Left lung (tissue), 10 donors: Measurements from ENCODE around the gene PGBD5. TPM values are rescaled to one million over a fixed set of nuclear protein-coding genes. Genes with fewer than 3 reads are reported as not detected.

Experiments used
- ATAC-seq: fragments of 200-7000 bp; cut with Tn5 transposase; one replicate; pipeline ENCODE4 v1.9.1; 2020; ENCODE audit warnings: moderate library complexity
- DNase-seq, 4 donors: peaks; one replicate each; pipeline ENCODE4 v3.0.0-alpha.2; 2013 to 2020
- H3K27ac ChIP-seq, 2 donors: fragments of 200-600 bp; sonication (generic) in 1 of 2; one replicate each; pipeline versions ENCODE4 v1.5.0 to v1.8.0; 2020 to 2021
- H3K27me3 ChIP-seq, 2 donors: fragments of 200-600 bp; sonication (generic) in 1 of 2; one replicate each; pipeline versions ENCODE4 v1.5.0 to v1.8.0; 2020 to 2021
- H3K36me3 ChIP-seq, 2 donors: fragments of 200-600 bp; sonication (generic) in 1 of 2; one replicate each; pipeline versions ENCODE4 v1.5.0 to v1.8.0; 2020 to 2021
- H3K4me1 ChIP-seq, 2 donors: fragments of 200-600 bp; one replicate each; pipeline ENCODE4 v1.8.0; 2021
- H3K4me3 ChIP-seq, 2 donors: fragments of 200-600 bp; sonication (generic) in 1 of 2; one replicate each; pipeline versions ENCODE4 v1.5.0 to v1.8.0; 2020 to 2021; ENCODE audit warnings: mild to moderate bottlenecking in 1 of 2
- H3K9me3 ChIP-seq, 2 donors: fragments of 200-600 bp; sonication (generic) in 1 of 2; one replicate each; pipeline versions ENCODE4 v1.5.0 to v1.8.0; 2020 to 2021
- CTCF ChIP-seq, 2 donors: fragments of 200-600 bp; sonication (generic) in 1 of 2; IDR thresholded peaks; one replicate each; pipeline versions ENCODE4 v1.5.0 to v1.8.0; 2021; ENCODE audit warnings: antibody characterized with exemption in 2 of 2
- intact Hi-C, 2 donors: fragments of 100-400 bp; cut with DNase I; formaldehyde crosslinking; loops; one replicate each; pipeline versions ENCODE4 v1.11.2 to v1.14.2; 2022
- polyA plus RNA-seq, 6 donors: library from polyadenylated mRNA; unstranded; fragments of 120-200 nt; gene quantifications; one replicate each; pipeline ENCODE4 v1.2.1, GENCODE V29; 2013; ENCODE audit not compliant: insufficient read length in 6 of 6
- total RNA-seq, 2 donors: library from RNA; stranded (reverse); fragmentation: NEBNext Ultra II Directional; extraction: Animal tissue kit (Norgen Biotek cat#: 25700); gene quantifications; one replicate each; pipeline ENCODE4 v1.2.1, GENCODE V29; 2021
- donor health status: DM: no; HTN: yes; CAD: no.
- donor health status: DM: no; HTN: no; CAD: no.

Gene PGBD5
- total and polyA plus RNA-seq, 8 donors = 2.3 to 10.1 (median 4.8) TPM

DNA sequence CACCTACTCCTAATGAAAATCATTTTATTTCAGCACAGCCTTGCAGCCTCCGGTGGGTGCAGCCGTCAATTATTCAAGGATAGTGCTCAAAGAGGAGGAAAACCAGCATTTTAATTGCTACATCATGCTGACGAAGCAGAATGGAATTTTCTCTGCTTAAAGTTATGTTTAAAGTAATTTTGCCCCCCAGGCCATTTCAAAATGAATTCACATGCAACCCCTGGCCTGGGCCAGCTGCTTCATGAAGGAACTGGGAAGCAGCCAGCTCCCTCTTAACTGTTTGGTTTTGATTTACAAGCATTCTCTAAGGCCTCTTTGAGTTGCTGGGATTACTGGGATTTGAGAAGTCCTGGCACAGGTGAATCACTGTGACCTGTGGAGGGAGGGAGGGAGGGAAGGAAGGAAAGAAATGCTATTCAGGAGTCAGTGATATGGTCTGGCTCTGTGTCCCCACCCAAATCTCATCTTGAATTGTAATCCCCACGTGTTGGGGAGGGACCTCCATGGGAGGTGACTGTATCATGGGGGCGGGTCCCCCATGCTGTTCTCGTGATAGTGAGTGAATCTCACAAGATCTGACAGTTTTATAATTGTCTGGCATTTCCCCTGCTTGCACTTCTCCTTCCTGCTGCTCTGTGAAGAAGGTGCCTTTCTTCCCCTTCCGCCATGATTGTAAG is 66.0 kb downstream of the PGBD5 start:
- Histone ChIP-seq H3K27ac (no peak overlapping the region), H3K9me3 (no peaks in the 10 kb centered on the region), H3K27me3 (no peaks in the 10 kb centered on the region), H3K4me3 (no peak overlapping the region), H3K4me1 (no peaks in the 10 kb centered on the region), H3K36me3 (no peaks in the 10 kb centered on the region)
- DNase-seq = peak in 2 of 4 donors; percentile 11 to 43
- ATAC-seq = peak; percentile 81
- TF ChIP-seq CTCF (IDR thresholded peaks at IDR 0.05) = no peak
- intact Hi-C loops = no loop called here

DNA sequence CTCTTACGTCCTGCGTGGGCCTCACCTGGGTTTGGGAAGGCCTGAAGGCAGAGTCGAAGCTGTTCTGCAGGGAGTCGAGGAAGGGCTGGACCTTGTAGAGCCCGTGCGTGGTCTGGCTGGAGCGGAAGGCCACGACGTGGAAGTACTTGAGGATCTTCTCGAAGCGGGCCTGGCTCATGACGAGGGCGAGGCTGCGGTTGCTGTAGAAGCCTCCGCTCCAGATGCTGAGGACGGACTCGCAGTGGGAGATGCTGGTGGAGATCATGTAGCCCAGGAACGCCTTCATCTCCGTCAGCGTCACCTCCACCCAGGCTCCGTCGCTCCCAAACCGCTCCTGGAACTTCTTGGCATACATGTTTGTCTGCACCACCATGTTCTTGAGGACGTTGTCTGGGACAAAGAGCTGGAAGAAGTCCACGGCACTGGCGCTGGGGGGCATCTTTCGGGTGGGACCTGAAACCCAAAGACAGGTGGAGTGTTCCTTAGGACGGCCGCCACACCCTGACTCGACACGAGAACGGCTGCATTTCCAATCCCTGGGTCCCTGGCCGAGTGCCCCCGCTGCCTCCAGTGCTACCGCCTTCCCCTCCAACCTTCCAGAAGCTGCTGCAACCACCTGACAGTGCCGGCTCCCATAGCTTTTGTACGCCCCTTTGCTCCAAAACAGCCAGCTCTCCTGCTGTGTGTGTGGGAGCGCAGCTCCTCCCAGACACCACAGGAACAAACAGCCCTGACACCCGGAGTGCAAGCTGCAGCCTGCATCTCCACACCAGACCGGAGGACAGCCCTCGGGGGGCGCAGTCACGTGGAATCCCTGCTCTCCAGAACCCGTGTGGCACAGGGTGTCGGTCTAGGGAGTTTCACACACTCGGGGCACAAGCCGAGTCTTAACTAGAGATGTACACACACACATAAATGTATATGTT is 69.0 kb downstream of the PGBD5 start:
- ATAC-seq = no peak
- no peak for DNase-seq
- no peak overlapping the region for H3K4me3 ChIP-seq
- H3K27me3 ChIP-seq = no peaks in the 10 kb centered on the region
- no peaks in the 10 kb centered on the region for H3K4me1 ChIP-seq
- intact Hi-C loops = no loop called here
- H3K27ac ChIP-seq = no peak overlapping the region
- H3K9me3 ChIP-seq = no peaks in the 10 kb centered on the region
- no peaks in the 10 kb centered on the region for H3K36me3 ChIP-seq
- TF ChIP-seq CTCF (IDR thresholded peaks at IDR 0.05) = no peak

- Histone ChIP-seq H3K27me3 (no peaks in the 10 kb centered on the region), H3K27ac (no peak overlapping the region), H3K9me3 (no peaks in the 10 kb centered on the region), H3K4me1 (no peaks in the 10 kb centered on the region), H3K4me3 (no peak overlapping the region), H3K36me3 (no peaks in the 10 kb centered on the region)
- no peak for TF ChIP-seq CTCF (IDR thresholded peaks at IDR 0.05)
- intact Hi-C loops = no loop called here
- no peak for ATAC-seq
- no peak for DNase-seq
Measured at GRCh38 chr1:230356190-230356589, 69.9 kb downstream of the PGBD5 start.

- TF ChIP-seq CTCF (IDR thresholded peaks at IDR 0.05) = no peak
- Histone ChIP-seq H3K9me3 (no peaks in the 10 kb centered on the region), H3K36me3 (no peaks in the 10 kb centered on the region), H3K27ac (no peak overlapping the region), H3K4me1 (no peaks in the 10 kb centered on the region), H3K27me3 (no peaks in the 10 kb centered on the region), H3K4me3 (no peak overlapping the region)
- DNase-seq = no peak
- ATAC-seq = no peak
- intact Hi-C loops = no loop called here
Measured at GRCh38 chr1:230355594-230355993, 70.5 kb downstream of the PGBD5 start.

GRCh38 chr1:230355128-230355527 is 71.0 kb downstream of the PGBD5 start:
- intact Hi-C loops = no loop called here
- H3K27me3 ChIP-seq = no peaks in the 10 kb centered on the region
- no peak for ATAC-seq

More at GRCh38 chr1:230355128-230355527, 71.0 kb downstream of the PGBD5 start:
- H3K4me1 ChIP-seq = no peaks in the 10 kb centered on the region
- DNase-seq = no peak
- no peak overlapping the region for H3K27ac ChIP-seq
- TF ChIP-seq CTCF (IDR thresholded peaks at IDR 0.05) = no peak
- H3K36me3 ChIP-seq = no peaks in the 10 kb centered on the region
- H3K4me3 ChIP-seq = no peak overlapping the region
- no peaks in the 10 kb centered on the region for H3K9me3 ChIP-seq
